Measurements from ENCODE around the gene ALDH5A1. TPM values are rescaled to one million over a fixed set of nuclear protein-coding genes. Genes with fewer than 3 reads are reported as not detected.

ALDH5A1 gene
- total RNA-seq, 1 donor from 2014 or later, result 12.9 TPM

GRCh38 chr6:24517659-24518543 is 23.1 kb downstream of the ALDH5A1 start:
- DNase-seq (ENCODE audit: low read depth, low spot score), result no peak
- Mint-ChIP-seq H3K4me1 (peaks cover 13% of the 10 kb centered on the region), H3K27ac (ENCODE audit: unreplicated experiment) (no peak overlapping the region), H3K27me3 (ENCODE audit: low read depth) (no peaks in the 10 kb centered on the region), H3K36me3 (ENCODE audit: low read depth) (peaks cover 5% of the 10 kb centered on the region), H3K4me3 (no peak overlapping the region), H3K9me3 (no peaks in the 10 kb centered on the region)
- no peak for TF ChIP-seq CTCF (conservative IDR thresholded peaks at IDR 0.05)

- Mint-ChIP-seq H3K4me1 (peaks cover 13% of the 10 kb centered on the region), H3K27ac (ENCODE audit: unreplicated experiment) (no peak overlapping the region), H3K36me3 (ENCODE audit: low read depth) (no peaks in the 10 kb centered on the region), H3K9me3 (no peaks in the 10 kb centered on the region), H3K27me3 (ENCODE audit: low read depth) (no peaks in the 10 kb centered on the region), H3K4me3 (no peak overlapping the region)
- TF ChIP-seq CTCF (conservative IDR thresholded peaks at IDR 0.05), result peak; percentile 64
- DNase-seq (ENCODE audit: low read depth, low spot score), result peak; percentile 40
Measured at GRCh38 chr6:24520929-24521546, 26.3 kb downstream of the ALDH5A1 start.

- no peak for TF ChIP-seq CTCF (conservative IDR thresholded peaks at IDR 0.05)
- H3K27ac Mint-ChIP-seq (ENCODE audit: unreplicated experiment), result no peak overlapping the region
- DNase-seq (ENCODE audit: low read depth, low spot score), result no peak
- H3K9me3 Mint-ChIP-seq, result no peaks in the 10 kb centered on the region
- peaks cover 13% of the 10 kb centered on the region for H3K4me1 Mint-ChIP-seq
- no peaks in the 10 kb centered on the region for H3K36me3 Mint-ChIP-seq (ENCODE audit: low read depth)
- H3K27me3 Mint-ChIP-seq (ENCODE audit: low read depth), result no peaks in the 10 kb centered on the region
- H3K4me3 Mint-ChIP-seq, result no peak overlapping the region
Measured at GRCh38 chr6:24522228-24523176, 27.7 kb downstream of the ALDH5A1 start.

- no peak for DNase-seq (ENCODE audit: low read depth, low spot score)
- H3K27me3 Mint-ChIP-seq (ENCODE audit: low read depth), result no peaks in the 10 kb centered on the region
- H3K27ac Mint-ChIP-seq (ENCODE audit: unreplicated experiment), result no peak overlapping the region
- H3K4me1 Mint-ChIP-seq, result peaks cover 13% of the 10 kb centered on the region
- no peaks in the 10 kb centered on the region for H3K36me3 Mint-ChIP-seq (ENCODE audit: low read depth)
- no peak for TF ChIP-seq CTCF (conservative IDR thresholded peaks at IDR 0.05)
- no peak overlapping the region for H3K4me3 Mint-ChIP-seq
- no peaks in the 10 kb centered on the region for H3K9me3 Mint-ChIP-seq
Measured at GRCh38 chr6:24524329-24524728, 29.6 kb downstream of the ALDH5A1 start.

GRCh38 chr6:24524805-24525204 is 30.0 kb downstream of the ALDH5A1 start:
- no peak for DNase-seq (ENCODE audit: low read depth, low spot score)
- Mint-ChIP-seq H3K9me3 (no peaks in the 10 kb centered on the region), H3K36me3 (ENCODE audit: low read depth) (peaks cover under 1% of the 10 kb centered on the region), H3K4me1 (peaks cover 13% of the 10 kb centered on the region), H3K4me3 (no peak overlapping the region), H3K27ac (ENCODE audit: unreplicated experiment) (no peak overlapping the region), H3K27me3 (ENCODE audit: low read depth) (no peaks in the 10 kb centered on the region)
- TF ChIP-seq CTCF (conservative IDR thresholded peaks at IDR 0.05), result peak; percentile 69
